Esophagus squamous epithelium (tissue), 4 donors: ENCODE measurements around the gene OGN.

Experiments used
- POLR2A ChIP-seq, 4 donors: fragments of 450-650 bp; IDR thresholded peaks; one replicate each; pipeline ENCODE4 v1.6.1; 2017; ENCODE audit warnings: antibody characterized with exemption in 4 of 4, mild to moderate bottlenecking in 4 of 4, moderate library complexity in 3 of 4
- TF ChIP-seq, protein P1 (sequence below), 6 experiments: fragments of 450-650 bp in 4 of 6; fragments of 200-600 bp in 2 of 6; sonication (generic) in 2 of 6; IDR thresholded peaks; one replicate each; pipeline ENCODE4 v1.5.1; 2016 to 2019; ENCODE audit warnings: antibody characterized with exemption in 6 of 6, mild to moderate bottlenecking in 4 of 6, moderate library complexity in 4 of 6

DNA sequence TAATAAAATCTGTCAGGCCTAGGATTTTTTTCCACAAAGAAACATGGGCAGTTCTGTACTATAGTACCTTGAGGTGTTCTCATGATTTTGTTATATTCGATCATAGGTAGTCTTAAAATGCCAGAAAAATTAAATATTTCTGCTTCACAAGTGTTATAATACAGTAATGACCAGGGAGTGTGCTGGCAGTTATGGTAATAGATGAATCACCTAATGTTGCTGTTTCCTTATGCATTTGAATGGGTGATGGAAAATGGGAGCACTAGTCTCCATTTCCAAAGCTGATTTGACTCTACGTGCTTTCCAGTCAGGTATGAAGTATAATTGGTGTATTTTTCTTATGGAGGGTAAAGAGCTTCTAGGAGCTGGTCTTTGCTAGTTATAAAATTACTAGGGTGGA lies 23.8 kb downstream of the OGN start:
- TF ChIP-seq POLR2A (IDR thresholded peaks at IDR 0.05) = no peak
- TF ChIP-seq, protein P1, sequence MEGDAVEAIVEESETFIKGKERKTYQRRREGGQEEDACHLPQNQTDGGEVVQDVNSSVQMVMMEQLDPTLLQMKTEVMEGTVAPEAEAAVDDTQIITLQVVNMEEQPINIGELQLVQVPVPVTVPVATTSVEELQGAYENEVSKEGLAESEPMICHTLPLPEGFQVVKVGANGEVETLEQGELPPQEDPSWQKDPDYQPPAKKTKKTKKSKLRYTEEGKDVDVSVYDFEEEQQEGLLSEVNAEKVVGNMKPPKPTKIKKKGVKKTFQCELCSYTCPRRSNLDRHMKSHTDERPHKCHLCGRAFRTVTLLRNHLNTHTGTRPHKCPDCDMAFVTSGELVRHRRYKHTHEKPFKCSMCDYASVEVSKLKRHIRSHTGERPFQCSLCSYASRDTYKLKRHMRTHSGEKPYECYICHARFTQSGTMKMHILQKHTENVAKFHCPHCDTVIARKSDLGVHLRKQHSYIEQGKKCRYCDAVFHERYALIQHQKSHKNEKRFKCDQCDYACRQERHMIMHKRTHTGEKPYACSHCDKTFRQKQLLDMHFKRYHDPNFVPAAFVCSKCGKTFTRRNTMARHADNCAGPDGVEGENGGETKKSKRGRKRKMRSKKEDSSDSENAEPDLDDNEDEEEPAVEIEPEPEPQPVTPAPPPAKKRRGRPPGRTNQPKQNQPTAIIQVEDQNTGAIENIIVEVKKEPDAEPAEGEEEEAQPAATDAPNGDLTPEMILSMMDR (IDR thresholded peaks at IDR 0.05) = no peak
